Stimulated activated CD4-positive, alpha-beta T cell treated with anti-CD3 and anti-CD28 coated beads, Interleukin-2, amount 100 ng/mL, for 4 hours (primary cell): ENCODE results near the gene KIAA0586.
"Not testable (repeated sequence)": the region's sequence is repeated elsewhere in the genome, so short reads cannot be mapped to it uniquely, and the experiment has no call there.

Experiments
- DNase-seq: peaks from one replicate; pipeline ENCODE4 v3.0.0-alpha.2; 2020; ENCODE audit warnings: low read depth

KIAA0586 gene

GRCh38 chr14:58427281-58428117, at the start of gene KIAA0586, which contains the start of gene TIMM9:
TSS of gene KIAA0586 (plus strand) at chr14:58427719. CDS start at chr14:58428265, 546 bp downstream.
TSS of gene TIMM9 (minus strand) at chr14:58427531. CDS start at chr14:58411945, 15,586 bp downstream.
- DNase-seq, result peak; percentile 93

GRCh38 chr14:58390830-58391229, 36.7 kb upstream of the KIAA0586 start:
- DNase-seq, result no peak

GRCh38 chr14:58395562-58395811, 32.0 kb upstream of the KIAA0586 start:
- no peak for DNase-seq

- DNase-seq, result peak; percentile 57
These were observed 31.4 kb upstream of the KIAA0586 start, which contains the start of gene TOMM20L for GRCh38 chr14:58395812-58396788. TSS of gene TOMM20L (plus strand) at chr14:58395930. CDS start at chr14:58395958, 28 bp downstream.

- no peak for DNase-seq
These were observed 30.4 kb upstream of the KIAA0586 start for GRCh38 chr14:58397156-58397555.

GRCh38 chr14:58398495-58398894, 29.0 kb upstream of the KIAA0586 start:
- no peak for DNase-seq

- DNase-seq, result no peak
These were observed 28.6 kb upstream of the KIAA0586 start for GRCh38 chr14:58398895-58399294.

- DNase-seq, result no peak
These were observed 25.9 kb upstream of the KIAA0586 start for GRCh38 chr14:58401587-58401986.

GRCh38 chr14:58408681-58409215, 18.8 kb upstream of the KIAA0586 start:
- DNase-seq, result no peak

GRCh38 chr14:58414845-58415244, 12.7 kb upstream of the KIAA0586 start:
- no peak for DNase-seq

- DNase-seq, result no peak
These were observed 11.6 kb upstream of the KIAA0586 start for GRCh38 chr14:58415636-58416547.

- DNase-seq, result not testable (repeated sequence)
These were observed 10.6 kb upstream of the KIAA0586 start for GRCh38 chr14:58416934-58417333.

- peak; percentile 24 for DNase-seq
These were observed 744 bp upstream of the KIAA0586 start for GRCh38 chr14:58426670-58427280.

GRCh38 chr14:58428118-58428683, 682 bp downstream of the KIAA0586 start:
- no peak for DNase-seq

GRCh38 chr14:58430156-58430555, 2.6 kb downstream of the KIAA0586 start:
- DNase-seq, result no peak

GRCh38 chr14:58439476-58439875, 12.0 kb downstream of the KIAA0586 start:
- DNase-seq, result no peak

GRCh38 chr14:58444627-58445026, 17.1 kb downstream of the KIAA0586 start:
- DNase-seq, result no peak

- no peak for DNase-seq
These were observed 28.2 kb downstream of the KIAA0586 start for GRCh38 chr14:58455593-58456265.

- DNase-seq, result no peak
These were observed 33.3 kb downstream of the KIAA0586 start for GRCh38 chr14:58460772-58461171.

- DNase-seq, result no peak
These were observed 35.6 kb downstream of the KIAA0586 start for GRCh38 chr14:58463147-58463546.
